Activated naive CD8-positive, alpha-beta T cell treated with anti-CD3 and anti-CD28 coated beads, Interleukin-2, amount 50 U/mL, for 16 hours (primary cell): ENCODE measurements around the gene THEM4.
"Not testable (repeated sequence)": the region's sequence is repeated elsewhere in the genome, so short reads cannot be mapped to it uniquely, and the experiment has no call there.

Source experiments
- DNase-seq: peaks from one replicate; pipeline ENCODE4 v3.0.0-alpha.2; 2020; ENCODE audit warnings: low read depth, low spot score

The THEM4 gene

GRCh38 chr1:151893176-151893924, 16.0 kb downstream of the THEM4 start:
- no peak for DNase-seq

- DNase-seq, result no peak
Measured at GRCh38 chr1:151892190-151892589, 17.1 kb downstream of the THEM4 start.

- DNase-seq, result no peak
Measured at GRCh38 chr1:151891512-151891911, 17.8 kb downstream of the THEM4 start.

GRCh38 chr1:151888972-151889570, 20.2 kb downstream of the THEM4 start:
- no peak for DNase-seq

GRCh38 chr1:151887028-151887427, 22.3 kb downstream of the THEM4 start:
- DNase-seq, result no peak

- DNase-seq, result no peak
Measured at GRCh38 chr1:151885479-151885878, 23.8 kb downstream of the THEM4 start.

- DNase-seq, result not testable (repeated sequence)
Measured at GRCh38 chr1:151884879-151885278, 24.4 kb downstream of the THEM4 start.

- DNase-seq, result not testable (repeated sequence)
Measured at GRCh38 chr1:151884445-151884844, 24.9 kb downstream of the THEM4 start.

GRCh38 chr1:151883898-151884297, 25.4 kb downstream of the THEM4 start:
- DNase-seq, result not testable (repeated sequence)

- not testable (repeated sequence) for DNase-seq
Measured at GRCh38 chr1:151882918-151883317, 26.4 kb downstream of the THEM4 start.

- no peak for DNase-seq
Measured at GRCh38 chr1:151882466-151882865, 26.8 kb downstream of the THEM4 start.

- no peak for DNase-seq
Measured at GRCh38 chr1:151881479-151881878, 27.8 kb downstream of the THEM4 start.

- no peak for DNase-seq
Measured at GRCh38 chr1:151875419-151876097, 33.8 kb downstream of the THEM4 start.

- DNase-seq, result not testable (repeated sequence)
Measured at GRCh38 chr1:151872776-151873175, 36.5 kb downstream of the THEM4 start.

- DNase-seq, result no peak
Measured at GRCh38 chr1:151871284-151872030, 37.9 kb downstream of the THEM4 start.

- no peak for DNase-seq
Measured at GRCh38 chr1:151868486-151868885, 40.8 kb downstream of the THEM4 start.

- DNase-seq, result no peak
Measured at GRCh38 chr1:151867765-151868411, 41.4 kb downstream of the THEM4 start.

GRCh38 chr1:151867321-151867720, 42.0 kb downstream of the THEM4 start:
- DNase-seq, result no peak

GRCh38 chr1:151864411-151864810, 44.9 kb downstream of the THEM4 start:
- no peak for DNase-seq

- DNase-seq, result no peak
Measured at GRCh38 chr1:151862604-151863003, 46.7 kb downstream of the THEM4 start.

- no peak for DNase-seq
Measured at GRCh38 chr1:151860504-151861187, 48.7 kb downstream of the THEM4 start.
